SKM-1 treated with dmso at 0.1 percent for 144 hours (cell line): ENCODE measurements around the gene CCDC171.
"Not testable (repeated sequence)": the region's sequence is repeated elsewhere in the genome, so short reads cannot be mapped to it uniquely, and the experiment has no call there.

Experiments
- DNase-seq: peaks from one replicate; lab custom pipeline; 2025; ENCODE audit not compliant: unreplicated experiment; lab: John Stamatoyannopoulos, UW

The CCDC171 gene

DNA sequence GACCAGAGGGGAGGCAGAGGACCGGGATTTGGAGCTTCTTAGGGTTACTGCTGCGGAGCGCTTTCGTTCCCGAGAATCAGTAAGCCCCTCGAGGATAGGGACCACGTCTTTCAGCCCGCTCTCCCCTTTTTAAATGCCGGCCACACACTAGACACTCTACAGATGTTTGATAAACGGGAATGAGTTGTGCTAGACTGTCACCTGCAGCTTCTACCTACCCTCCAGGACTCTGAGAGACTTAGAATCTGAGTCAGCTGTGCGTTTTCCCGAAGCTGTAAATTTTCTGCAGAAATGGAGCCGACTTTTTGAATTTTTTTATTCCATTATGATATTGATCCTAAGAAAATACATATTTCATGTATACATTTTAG lies 670 bp downstream of the CCDC171 start:
- DNase-seq: no peak

DNA sequence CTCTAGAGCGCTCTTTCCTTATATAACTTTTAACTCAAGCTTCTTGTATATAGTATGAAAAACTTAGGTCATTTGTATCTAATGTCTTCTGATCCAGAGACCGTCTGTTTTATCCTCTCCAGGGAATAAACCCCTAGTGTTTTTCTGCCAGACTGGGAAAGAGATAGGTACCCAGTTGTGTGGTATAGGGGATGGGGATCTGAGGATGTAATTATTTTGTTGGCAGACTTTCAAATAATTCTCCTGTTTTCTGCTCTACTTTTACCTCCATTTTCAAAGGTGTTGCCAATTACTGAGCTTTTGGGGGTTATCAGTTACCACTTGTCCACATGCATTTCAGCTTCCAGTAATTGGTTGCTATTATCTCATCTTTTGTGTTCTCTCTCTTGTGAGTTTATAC lies 17.9 kb downstream of the CCDC171 start:
- no peak for DNase-seq

DNA sequence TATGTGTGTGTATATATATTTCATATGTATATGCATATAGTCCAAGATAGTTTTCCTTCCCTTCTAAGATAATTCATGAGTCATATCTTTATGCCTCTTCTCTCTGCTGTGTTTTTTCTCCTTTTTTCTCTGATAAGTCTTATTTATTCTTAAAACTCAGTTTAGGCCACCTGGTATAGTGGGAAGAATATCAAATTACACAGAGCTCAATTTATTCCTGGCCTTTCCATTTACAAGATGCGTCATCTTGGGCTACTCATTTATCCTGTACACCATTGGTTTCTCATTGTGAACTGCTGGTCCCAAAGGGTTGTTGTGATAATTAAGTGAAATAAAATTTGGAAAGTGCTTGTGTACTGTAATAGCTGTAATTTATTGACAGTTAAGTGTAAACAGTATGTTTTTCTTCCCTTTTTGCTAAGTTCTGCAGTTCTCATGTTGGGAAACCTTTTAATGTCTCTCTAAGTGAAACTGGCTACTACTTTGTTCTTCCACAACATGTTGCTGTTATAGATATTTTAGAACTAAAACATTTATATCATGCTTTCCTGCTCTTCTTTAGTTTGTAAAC lies 19.4 kb downstream of the CCDC171 start:
- no peak for DNase-seq

GRCh38 chr9:15576350-15577050 lies 23.7 kb downstream of the CCDC171 start:
- DNase-seq: no peak

DNA sequence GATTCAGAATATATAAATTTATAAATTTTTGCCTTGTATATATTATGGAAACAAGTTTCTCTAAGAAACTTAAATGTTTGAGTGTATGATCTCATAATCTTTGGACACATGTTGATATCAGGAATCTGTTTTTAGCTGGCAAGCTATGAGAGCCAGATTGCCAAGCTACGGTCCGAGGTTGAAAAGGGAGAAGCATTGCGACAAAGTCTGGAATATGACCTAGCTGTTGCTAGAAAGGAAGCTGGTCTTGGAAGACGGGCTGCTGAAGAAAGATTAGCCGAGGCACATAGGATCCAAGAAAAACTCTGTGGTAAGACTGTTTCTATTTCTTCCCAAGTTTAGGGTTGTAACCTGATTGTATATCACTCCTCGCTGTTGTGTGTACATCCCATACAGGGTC lies 25.9 kb downstream of the CCDC171 start:
- no peak for DNase-seq

GRCh38 chr9:15584379-15584778 lies 31.5 kb downstream of the CCDC171 start:
- DNase-seq: no peak

- no peak for DNase-seq
Observed at GRCh38 chr9:15592317-15592716, 39.5 kb downstream of the CCDC171 start.

DNA sequence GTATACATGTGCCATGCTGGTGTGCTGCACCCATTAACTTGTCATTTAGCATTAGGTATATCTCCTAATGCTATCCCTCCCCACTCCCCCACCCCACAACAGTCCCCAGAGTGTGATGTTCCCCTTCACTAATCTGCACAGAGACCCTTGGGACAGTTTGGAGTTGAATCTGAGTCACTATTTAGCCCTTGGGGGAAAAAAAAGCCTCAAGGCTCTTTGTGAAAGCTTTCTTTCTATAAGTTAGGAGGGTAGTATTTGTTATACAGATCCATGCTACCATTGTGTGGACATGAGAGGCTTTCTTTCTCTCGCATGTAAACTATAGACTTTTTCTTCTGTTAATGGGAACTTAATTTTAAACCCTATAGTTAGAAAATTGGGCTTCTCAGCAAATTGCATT lies 40.1 kb downstream of the CCDC171 start:
- DNase-seq: not testable (repeated sequence)

DNA sequence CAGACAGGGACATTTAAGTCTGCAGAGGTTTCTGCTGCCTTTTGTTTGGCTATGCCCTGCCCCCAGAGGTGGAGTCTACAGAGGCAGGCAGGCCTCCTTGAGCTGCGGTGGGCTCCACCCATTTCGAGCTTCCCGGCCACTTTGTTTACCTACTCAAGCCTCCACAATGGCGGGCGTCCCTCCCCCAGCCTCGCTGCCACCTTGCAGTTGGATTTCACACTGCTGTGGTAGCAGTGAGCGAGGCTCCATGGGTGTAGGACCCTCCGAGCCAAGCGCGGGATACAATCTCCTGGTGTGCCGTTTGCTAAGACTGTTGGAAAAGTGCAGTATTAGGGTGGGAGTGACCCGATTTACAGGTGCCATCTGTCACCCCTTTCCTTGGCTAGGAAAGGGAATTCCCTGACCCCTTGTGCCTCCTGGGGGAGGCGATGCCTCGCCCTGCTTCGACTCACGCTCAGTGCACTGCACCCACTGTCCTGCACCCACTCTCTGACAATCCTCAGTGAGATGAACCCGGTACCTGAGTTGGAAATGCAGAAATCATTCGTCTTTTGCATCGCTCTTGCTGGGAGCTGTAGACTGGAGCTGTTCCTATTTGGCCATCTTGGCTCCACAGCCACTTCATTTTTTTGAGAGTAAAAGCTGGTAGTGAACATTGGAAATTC lies 48.0 kb downstream of the CCDC171 start:
- DNase-seq: not testable (repeated sequence)

GRCh38 chr9:15606643-15607472 lies 54.0 kb downstream of the CCDC171 start:
- peak; percentile 52 for DNase-seq

- DNase-seq: no peak
Observed at GRCh38 chr9:15612962-15613361, 60.1 kb downstream of the CCDC171 start.

- DNase-seq: no peak
Observed at GRCh38 chr9:15617782-15618181, 64.9 kb downstream of the CCDC171 start.

DNA sequence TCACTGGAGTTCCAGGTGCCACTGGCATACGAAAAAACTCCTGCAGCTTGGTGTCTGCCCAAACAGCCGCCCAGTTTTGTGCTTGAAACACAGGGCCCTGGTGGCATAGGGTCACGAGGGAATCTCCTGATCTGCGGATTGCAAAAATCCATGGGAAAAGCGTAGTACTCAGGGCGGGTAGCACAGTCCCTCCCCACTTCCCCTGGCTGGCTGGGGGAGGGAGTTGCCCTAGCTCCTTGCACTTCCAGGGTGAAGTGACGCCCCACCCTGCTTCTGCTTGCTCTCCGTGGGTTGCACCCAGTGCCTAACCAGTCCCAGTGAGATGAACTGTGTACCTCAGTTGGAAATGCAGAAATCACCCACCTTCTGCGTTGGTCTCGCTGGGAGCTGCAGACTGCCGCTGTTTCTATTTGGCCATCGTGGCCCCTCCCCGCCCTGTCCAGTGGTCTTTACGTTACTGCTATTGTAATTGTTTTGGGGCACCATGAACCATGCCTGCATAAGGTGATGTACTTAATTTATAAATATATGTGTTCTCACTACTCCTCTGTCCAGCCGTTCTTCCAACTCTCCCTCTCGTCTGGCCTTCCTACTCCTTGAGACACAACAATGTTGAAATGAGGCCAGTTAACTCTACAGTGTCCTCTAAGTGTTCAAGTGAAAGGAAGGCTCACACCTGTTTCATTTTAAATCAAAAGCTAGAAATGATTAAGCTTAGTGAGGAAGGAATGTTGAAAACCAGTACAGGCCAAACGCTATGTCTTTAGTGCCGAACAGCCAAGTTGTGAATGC lies 65.9 kb downstream of the CCDC171 start:
- DNase-seq: no peak

GRCh38 chr9:15622318-15622971 lies 69.6 kb downstream of the CCDC171 start:
- DNase-seq: no peak

GRCh38 chr9:15635752-15636151 lies 82.9 kb downstream of the CCDC171 start:
- no peak for DNase-seq

DNA sequence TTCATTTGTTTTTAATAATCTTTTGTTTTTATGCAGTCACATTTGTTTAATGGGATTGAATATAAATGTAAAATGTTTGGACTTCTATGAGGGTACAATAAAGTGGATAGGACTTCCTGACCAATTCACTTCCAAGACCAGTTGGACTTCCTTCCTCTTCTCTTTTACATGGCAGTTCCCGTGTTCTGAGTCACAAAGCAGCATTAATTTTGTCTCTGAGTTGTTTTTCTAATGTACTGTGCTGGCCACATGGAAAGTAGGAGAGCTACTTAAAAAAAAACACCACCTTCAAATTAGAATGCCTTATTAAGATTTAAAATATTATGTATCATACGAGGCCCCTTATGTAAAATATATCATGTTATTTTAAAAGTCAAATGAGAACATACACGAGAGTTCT lies 87.3 kb downstream of the CCDC171 start:
- DNase-seq: no peak

DNA sequence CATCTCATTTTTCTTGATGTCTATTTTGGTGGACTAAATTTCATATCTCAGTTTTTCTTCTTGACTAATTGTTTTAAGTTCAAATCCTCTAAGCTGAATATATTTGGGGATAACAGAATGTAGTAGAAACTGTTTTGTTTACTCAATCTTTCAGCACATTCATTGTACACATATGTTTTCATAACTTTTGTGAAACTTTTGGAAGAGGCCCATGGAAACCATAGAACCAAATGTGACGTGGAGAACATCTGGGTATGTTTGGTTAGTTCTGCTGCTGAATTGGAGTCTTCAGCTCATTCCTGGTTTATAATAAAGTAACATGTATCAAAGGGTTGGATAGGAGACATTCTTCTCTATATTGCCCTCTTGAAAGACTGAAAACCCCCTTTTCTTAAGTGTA lies 88.4 kb downstream of the CCDC171 start:
- no peak for DNase-seq

- DNase-seq: peak; percentile 55
Observed at GRCh38 chr9:15642369-15642962, 89.6 kb downstream of the CCDC171 start.

GRCh38 chr9:15670246-15670645 lies 117.4 kb downstream of the CCDC171 start:
- no peak for DNase-seq

GRCh38 chr9:15670894-15671293 lies 118.1 kb downstream of the CCDC171 start:
- no peak for DNase-seq
